ENCODE results near the gene GJA9.
"Not testable (repeated sequence)": the region's sequence is repeated elsewhere in the genome, so short reads cannot be mapped to it uniquely, and the experiment has no call there.

Gene GJA9

DNA sequence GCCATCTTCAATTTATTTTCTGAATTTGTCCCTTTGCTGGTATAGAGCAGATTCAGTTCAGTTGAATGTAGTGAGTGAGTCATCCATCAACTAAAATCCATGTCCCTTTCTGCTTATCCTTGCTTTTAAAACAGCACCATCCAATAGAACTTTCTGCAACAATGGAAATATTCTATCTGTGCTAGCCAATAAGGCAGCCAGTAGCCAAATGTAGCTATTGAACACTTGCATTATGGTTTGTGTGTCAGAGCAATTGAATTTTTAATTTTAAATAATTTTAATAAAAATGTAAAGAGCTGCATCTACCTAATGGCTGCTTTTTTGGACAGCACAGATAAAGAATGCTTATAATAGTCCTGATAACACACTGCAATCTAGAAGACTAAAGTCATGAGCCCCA, at the start of gene GJA9:
Gene GJA9 (minus strand): TSS at position 101 of the 400 bp plus-strand sequence. CDS start 5,489 bp downstream, outside the sequence.
- DNase-seq (ENCODE audit: low read depth in 2 of 3, low spot score in 1 of 3) = no peak

DNA sequence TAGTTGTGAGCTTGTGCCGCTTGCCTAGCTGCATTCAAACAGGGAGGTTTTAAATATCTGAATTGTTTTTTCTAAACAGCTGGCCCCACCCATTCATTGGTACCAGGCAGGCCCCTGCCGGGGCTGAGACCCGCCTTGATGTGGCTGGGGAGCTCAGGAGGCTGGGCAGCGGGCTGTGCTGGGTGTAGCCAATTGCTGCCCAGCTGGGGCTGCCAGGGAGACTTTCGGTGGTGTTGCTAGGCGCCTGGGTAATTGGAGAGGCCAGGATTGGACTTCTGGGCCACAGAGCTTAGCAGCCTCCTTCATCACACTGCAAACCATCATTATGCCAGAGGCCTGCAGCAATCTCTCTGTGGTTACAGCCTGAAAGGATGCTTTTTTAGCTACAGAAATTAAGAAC, 48.1 kb upstream of the GJA9 start:
- DNase-seq (ENCODE audit: low read depth in 2 of 3, low spot score in 1 of 3) = no peak

DNA sequence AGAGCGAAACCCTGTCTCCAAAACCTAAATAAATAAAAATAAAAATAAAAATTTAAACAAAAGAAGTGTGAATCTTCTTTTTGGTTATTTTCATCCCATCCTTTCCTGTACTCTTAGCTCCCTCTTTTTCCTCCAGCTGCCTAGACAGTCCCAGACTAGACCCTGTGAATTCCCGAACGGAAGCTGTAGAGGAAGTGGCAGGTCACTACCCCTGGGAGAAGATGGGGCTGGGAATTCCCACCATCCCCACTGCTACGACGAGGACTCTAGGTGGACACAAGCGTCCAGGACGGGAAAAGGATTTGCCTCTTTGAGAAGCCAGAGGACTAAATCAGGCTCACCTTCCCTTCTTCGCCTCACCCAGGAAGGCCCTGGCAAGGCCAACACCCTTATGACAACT, 47.7 kb upstream of the GJA9 start:
- no peak for DNase-seq (ENCODE audit: low read depth in 2 of 3, low spot score in 1 of 3)

DNA sequence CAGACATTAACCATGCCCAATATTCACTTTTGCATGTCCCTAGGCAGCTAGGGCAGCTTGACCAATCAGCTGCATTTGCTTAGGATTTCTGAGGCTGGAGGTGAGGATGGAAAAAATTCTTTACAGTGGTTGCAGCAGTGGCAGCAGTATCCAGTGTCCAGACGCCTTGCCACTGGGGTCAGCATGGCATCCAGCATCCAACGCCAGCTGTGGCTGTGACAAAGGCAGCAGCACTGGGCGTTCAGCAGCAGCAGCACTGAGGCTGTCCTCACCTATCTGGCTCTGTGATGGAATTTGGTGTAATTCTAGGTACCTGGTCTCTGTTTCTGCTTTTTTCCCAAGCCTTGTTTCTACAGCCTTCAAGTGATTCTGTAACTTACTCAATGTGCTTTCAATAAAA, 44.7 kb upstream of the GJA9 start:
- DNase-seq (ENCODE audit: low read depth in 2 of 3, low spot score in 1 of 3) = no peak

DNA sequence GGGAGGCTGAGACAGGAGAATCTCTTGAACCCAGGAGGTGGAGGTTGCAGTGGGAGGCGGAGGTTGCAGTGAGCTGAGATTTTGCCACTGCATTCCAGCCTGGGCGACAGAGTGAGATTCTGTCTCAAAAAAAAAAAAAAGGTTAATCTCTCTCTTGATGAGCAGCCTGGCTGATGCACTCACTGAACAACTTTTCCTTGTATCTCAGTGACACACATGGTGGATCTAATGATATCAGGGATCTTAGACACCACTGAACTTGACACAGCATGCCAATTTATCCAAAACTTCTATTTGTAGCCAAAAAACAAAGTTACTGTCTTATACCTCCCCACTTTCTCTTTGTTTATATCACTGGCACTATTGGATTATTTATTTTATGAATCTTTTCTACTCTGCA, 44.0 kb upstream of the GJA9 start:
- DNase-seq (ENCODE audit: low read depth in 2 of 3, low spot score in 1 of 3) = no peak

DNA sequence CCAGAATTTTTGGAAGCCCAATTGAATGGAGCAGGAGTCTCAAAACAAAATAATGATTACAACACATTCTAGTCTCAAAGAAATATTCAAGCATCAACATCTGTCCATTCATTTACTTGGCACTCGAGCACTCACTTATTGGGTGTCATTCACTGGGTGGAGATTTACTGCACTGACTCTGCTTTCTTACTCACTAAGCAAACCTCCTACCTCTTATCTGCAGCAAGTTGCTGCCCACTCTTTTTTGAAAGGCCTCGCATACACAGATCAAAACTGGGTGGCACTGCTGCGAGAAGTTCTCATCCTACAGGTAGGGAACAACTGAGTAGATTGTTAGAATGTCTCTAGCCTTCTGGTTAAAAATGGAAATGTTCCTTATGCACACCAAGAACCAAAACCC, 42.2 kb upstream of the GJA9 start:
- DNase-seq (ENCODE audit: low read depth in 2 of 3, low spot score in 1 of 3) = peak in 1 of 3 donors; percentile 13

DNA sequence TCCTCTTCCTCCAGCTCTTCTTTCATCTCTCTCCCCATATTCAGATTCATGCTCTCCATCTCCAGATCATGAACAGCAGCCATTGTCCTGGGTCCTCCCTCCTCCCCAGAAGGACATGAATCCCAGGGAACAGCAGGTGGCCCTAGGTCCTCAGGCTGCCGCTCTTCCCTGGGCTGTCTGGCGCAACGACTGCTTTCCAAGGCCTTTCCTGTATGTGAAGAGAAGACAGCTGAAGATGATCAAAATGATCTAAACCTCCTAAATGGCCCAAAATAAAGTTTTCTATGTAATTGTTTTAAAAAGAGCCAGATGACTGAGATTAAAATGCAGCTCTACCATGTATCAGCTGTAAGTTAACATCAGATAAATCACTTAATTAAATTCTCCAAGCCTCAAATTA, 37.7 kb upstream of the GJA9 start:
- DNase-seq (ENCODE audit: low read depth in 2 of 3, low spot score in 1 of 3) = no peak

DNA sequence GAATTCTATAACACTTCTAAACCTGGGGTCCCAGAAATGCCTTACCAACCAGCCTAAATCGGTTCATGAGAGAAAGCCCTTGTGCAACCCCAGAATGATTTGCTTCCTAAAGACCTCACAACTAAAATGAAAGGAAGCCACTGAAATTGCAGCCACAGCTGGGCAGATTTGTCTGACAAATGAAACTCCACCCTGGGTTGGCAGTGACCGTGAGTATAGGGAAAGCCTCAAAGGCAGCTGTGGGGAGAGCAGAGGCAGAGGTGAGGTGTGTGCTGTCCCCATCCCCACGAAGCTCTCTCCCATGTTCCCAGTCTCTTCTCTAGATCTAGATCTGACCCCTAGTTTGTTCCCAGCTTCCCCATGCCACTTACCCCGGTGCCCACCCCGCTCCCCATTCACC, 37.2 kb upstream of the GJA9 start:
- DNase-seq (ENCODE audit: low read depth in 2 of 3, low spot score in 1 of 3) = no peak

DNA sequence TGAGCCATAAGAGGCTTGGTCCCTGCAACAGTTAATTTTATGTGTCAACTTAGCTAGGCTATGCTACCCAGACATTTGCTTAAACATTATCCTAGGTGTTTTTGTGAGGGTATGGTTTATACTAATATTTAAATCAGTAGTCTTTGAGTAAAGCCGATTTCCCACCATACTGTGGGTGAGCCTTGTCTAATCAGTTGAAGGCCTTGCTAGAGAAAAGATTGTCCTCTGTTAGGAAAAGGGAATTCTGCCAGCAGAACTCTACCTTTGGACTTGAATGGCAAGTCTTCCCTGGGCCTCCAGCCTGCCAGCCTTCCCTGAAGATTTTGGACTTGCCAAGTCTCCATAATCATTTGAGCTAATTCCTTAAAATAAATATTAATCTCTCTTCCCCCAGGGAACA, 36.4 kb upstream of the GJA9 start:
- DNase-seq (ENCODE audit: low read depth in 2 of 3, low spot score in 1 of 3) = no peak

DNA sequence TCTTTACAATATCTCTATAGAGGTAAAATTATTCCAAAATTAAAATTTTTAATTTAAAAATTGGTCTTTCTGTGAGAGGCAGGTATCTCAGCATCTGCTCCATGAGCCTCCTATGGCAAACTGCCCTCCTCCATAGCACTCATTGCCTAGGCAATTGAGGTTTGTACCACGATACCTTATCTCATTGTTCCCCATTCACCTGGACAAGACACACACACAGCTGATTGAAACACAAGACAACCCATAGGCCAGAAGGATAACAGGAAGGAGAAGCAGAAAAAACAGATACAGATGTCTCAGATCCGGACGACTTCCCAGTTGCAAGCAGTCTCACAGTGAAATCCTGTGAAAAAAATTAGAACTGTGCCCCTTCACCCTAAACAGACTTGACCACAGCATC, 36.0 kb upstream of the GJA9 start:
- DNase-seq (ENCODE audit: low read depth in 2 of 3, low spot score in 1 of 3) = no peak

DNA sequence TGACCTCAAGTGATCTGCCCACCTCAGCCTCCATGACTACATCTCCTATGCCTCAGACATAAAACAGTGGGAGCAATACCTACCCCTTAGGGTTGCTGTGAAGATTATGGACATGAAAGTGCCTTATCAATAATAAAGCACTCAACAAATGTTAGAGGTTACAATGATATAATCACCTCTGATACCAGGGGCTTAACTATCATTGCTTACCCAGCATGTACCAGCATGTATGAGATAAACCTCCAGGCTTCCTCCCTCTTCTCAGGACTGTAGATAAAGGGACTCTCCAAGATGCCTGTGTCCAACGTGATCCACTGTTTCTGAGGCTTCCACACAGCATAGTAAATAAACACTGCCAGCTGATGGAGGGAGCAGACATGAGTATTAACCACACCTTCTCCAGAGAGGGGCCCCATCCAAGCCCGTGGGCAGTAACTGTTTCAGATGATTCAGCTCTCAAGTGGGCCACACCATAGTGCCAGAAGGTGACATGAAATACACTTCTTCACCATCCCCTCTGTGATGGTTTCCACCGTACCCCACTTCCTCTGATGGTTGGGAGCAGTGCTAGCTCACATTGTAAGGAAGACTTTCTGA, 34.1 kb upstream of the GJA9 start:
- DNase-seq (ENCODE audit: low read depth in 2 of 3, low spot score in 1 of 3) = no peak

DNA sequence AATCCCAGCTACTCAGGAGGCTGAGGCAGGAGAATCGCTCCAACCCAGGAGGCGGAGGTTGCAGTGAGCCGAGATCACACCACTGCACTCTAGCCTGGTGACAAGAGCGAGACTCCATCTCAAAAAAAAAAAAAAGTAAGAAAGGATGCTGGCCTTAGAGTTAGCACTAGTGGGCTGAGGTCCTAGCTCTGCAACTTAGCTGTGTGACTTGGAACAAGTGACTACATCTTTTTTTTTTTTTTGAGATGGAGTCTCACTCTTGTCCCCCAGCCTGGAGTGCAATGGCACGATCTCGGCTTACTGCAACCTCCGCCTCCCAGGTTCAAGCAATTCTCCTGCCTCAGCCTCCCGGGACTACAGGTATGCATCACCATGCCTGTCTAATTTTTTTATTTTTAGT, 33.5 kb upstream of the GJA9 start:
- DNase-seq (ENCODE audit: low read depth in 2 of 3, low spot score in 1 of 3) = not testable (repeated sequence)

DNA sequence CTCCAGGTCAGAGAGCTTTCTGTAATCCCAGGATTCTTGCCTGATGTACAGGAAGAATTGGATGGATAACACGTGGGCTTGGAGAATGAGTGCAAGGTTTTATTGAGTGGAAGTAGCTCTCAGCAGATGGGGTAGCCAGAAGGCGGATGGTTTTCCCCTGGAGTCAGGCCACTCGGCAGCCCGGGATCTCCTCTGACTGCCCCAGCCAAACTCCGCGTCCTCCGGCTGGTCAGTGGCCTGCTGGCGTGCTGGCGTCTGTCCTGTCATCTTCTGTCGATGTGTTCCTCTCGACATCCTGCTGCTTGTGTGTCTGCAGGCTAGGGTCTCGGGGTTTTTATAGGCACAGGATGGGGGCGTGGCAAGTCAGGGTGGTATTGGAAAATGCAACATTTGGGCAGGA, 27.4 kb upstream of the GJA9 start:
- DNase-seq (ENCODE audit: low read depth in 2 of 3, low spot score in 1 of 3) = no peak

DNA sequence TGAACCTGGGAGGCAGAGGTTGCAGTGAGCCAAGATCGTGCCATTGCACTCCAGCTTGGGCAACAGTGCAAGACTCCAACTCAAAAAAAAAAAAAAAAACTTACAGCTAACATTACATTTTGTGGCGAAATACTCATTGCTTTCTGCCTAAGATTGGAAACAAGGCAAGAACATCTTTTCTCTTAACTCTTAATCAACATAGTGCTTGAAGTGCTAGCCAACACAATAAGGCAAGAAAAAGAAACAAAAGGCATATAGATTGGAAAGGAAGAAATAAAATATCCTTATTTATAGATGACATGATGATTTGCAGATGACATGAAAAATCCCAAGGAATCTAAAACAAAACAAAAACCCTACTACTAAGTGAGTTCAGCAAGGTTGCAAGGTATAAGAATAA, 24.6 kb upstream of the GJA9 start:
- DNase-seq (ENCODE audit: low read depth in 2 of 3, low spot score in 1 of 3) = no peak

DNA sequence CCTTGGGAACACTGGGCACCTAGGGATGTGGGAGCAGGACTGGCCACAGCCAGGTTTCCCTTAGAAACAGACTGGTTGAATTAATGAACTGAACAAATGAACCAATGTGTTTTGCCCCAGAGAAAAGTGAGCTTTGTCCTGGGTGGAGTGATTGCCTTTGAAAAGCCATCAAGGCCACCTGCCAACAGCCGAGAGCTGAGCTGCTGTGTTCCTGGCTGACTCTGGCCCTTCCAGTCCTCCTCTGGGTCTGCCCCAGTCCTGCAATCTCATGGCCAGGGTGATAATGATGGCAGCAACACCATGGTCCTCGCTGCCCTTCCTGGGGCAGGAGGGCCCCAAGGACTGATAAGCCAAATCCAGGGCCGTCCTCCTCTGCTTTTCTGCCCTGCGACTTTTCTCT, 18.2 kb upstream of the GJA9 start:
- no peak for DNase-seq (ENCODE audit: low read depth in 2 of 3, low spot score in 1 of 3)

DNA sequence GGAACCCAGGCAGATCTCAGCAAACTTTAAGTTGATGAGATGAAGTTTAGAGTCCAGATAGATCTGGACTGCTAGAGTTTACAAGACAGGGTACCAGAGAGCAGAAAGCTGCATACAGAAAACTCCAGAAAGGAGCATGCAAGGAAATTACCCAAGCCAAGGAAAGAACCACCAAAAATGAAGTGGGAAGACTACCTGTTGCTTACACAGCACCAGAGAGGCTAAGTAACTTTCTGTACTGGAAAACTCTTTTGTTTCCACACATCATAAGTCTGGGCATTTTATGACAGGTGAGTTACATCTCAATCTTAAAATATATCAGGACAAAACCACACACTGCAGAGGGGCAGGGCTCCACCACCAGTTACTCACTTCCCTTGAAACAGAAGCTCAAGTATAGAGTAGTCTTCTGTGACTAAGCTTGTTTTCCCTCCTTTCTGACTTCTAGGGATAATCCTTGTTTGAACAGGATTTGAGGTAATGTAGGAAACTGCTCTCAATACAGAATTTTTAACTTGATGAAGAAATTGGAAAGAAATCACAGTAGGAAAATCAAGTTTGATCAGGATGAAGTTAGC, 17.4 kb upstream of the GJA9 start:
- DNase-seq (ENCODE audit: low read depth in 2 of 3, low spot score in 1 of 3) = no peak

DNA sequence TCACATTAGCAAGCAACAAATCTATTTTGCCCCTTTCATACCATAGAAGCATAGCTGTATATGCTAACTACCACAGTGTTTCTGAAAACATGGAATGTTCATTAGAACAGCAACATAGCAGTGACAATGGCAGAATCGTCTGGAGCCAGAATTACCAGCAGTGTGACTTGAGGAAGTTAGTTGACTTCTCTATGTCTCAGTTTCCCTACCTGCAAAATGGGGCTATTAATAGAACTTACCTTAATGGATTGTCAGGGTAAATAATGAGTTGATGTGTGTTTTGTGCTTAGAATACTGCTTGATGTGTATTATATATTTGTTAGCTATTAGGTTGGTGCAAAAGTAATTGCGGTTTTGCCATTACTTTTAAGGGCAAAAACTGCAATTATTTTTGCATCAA, 14.8 kb upstream of the GJA9 start:
- no peak for DNase-seq (ENCODE audit: low read depth in 2 of 3, low spot score in 1 of 3)

DNA sequence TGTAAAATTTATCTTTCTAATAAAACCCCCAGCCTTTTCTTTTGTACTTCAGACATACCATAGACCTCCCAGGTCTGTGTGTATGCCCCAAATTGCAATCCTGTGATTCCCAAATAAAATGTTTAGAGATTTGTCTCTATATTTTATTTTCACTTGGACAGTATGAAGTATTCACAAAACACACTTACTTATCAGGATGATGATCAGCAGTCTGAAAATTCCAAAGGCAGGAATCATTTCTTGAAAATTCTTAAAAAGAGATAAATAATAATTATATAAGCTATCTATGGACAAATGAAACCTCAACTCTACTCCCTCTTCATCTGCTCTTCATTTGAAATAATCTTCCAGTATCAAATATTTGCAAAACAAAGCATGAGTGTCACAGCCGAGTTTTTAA, 11.6 kb upstream of the GJA9 start:
- DNase-seq (ENCODE audit: low read depth in 2 of 3, low spot score in 1 of 3) = no peak

DNA sequence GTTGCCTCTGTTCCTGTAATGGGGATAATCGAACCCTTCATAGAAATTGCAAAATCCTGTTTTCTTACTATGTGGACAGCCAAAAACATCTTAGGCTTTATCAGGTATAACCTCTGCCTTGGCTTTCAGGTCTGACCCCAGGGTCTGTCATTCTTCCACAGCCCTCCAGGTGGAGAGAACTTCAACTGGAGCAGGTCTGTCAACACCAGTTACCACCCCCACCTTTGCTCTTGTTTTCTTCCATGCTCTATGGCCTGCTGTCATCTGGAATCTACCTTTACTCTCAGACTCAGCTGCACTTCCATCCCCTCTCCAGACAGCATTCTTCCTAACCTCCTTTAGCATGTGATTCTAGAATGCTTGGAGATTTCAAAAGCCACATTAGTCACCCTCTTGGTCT, 10.4 kb upstream of the GJA9 start:
- no peak for DNase-seq (ENCODE audit: low read depth in 2 of 3, low spot score in 1 of 3)

DNA sequence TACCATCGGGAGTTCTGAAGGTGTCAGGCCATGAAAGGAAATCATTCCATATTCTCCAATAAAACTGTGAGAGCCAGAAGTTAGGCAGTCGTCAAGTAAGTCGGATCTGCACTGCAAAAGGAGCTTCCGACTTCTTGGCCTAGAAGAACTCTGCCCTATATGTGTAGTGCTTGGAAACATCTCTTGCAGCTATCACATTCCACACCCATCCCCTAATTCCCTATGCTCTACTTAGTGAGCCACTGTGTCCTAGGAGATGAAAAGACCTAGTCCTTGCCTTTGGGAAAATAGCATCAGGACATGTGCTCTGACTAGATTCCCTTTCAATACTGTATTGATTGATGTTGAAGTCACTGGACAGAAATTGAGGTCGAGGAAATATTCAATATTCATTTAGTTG, 8.2 kb upstream of the GJA9 start:
- DNase-seq (ENCODE audit: low read depth in 2 of 3, low spot score in 1 of 3) = no peak

DNA sequence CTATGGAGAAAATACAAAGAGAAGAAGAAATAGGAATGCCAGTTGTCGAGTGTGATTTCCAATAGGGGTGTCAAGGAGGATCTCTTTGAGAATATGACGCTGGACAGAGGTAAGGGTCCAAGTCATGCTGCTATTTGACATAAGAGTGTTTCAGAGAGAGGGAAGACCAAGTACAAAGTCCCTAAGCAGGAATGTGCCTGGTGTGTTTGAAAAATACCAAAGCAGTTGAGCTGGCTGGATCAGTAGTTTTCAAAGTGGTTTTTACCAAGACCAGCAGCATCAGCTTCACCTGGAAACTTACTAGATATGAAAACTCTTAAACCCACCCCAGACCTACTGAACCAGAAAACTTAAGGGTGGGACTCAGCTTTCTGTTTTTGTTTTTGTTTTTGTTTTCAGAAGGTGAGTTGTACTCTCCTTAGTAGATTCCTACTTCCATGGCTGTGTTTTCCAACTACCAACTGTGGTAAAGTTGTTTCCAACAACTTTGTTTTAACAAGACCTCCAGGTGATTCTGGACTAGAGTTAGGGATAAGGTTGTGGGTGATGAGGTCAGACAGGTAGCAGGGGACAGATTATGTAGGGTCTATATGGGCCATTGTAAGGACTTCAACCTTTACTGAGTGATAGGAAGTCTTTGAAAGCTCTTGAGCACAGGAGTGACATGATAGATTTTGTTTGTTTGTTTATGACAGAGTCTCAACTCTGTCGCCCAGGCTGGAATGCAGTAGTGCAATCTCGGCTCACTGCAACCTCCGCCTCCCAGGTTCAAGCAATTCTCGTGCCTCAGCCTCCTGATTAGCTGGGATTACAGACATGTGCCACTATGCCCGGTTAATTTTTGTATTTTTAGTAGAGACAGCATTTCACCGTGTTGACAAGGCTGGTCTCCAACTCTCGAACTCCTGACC, 7.3 kb upstream of the GJA9 start:
- DNase-seq (ENCODE audit: low read depth in 2 of 3, low spot score in 1 of 3) = no peak

DNA sequence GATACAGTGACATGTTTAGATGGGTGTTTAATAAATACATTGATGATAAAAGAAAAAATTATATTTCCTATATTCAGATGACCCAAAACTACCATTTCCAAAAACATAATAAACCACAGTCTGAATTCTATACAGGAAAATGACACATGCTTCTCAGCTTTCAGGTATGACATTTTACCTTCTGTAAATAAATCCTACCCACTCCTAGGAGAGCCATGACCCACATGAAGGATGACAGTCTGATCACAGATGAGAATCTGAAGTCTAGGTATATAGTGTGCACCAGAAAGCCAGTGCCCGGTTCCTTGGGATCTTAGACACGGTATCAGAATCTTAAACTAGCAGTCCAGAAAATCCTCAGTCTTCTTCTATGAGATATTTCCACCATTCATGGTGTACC, 3.7 kb upstream of the GJA9 start:
- no peak for DNase-seq (ENCODE audit: low read depth in 2 of 3, low spot score in 1 of 3)

DNA sequence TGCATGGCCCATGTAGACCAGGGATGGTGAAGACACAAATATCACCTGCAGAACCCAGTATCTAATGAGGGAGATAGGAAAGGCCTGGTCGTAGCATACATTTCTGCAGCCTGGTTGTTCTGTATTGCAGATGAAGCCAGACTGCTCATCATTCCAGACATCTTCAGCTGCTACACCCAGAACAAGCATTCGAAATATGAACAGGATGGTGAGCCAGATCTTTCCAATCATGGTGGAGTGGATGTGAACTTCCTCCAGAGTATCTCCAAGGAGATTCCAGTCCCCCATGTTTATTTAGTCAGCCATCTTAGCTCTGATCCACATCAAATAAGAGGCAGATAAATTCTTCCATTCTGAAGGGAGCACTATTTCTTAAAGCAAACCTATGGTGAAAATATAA, 5.6 kb downstream of the GJA9 start:
- DNase-seq (ENCODE audit: low read depth in 2 of 3, low spot score in 1 of 3) = no peak

All from stimulated activated CD4-positive, alpha-beta T cell treated with anti-CD3 and anti-CD28 coated beads, Interleukin-12 subunit alpha, Interleukin-12 subunit beta, amount 100 ng/mL, for 48 hours (primary cell).